HG02798 (cell line): ENCODE data around the gene DIAPH2.
A peak's percentile ranks its signal among the peaks of the same experiment; 100 is the strongest.

ENCODE experiments used
- ATAC-seq: cut with Tn5 transposase; IDR thresholded peaks from one replicate; pipeline ENCODE4 v1.9.1; 2021; ENCODE audit warnings: mild to moderate bottlenecking; ENCODE audit not compliant: unreplicated experiment, poor library complexity

DIAPH2 gene

DNA sequence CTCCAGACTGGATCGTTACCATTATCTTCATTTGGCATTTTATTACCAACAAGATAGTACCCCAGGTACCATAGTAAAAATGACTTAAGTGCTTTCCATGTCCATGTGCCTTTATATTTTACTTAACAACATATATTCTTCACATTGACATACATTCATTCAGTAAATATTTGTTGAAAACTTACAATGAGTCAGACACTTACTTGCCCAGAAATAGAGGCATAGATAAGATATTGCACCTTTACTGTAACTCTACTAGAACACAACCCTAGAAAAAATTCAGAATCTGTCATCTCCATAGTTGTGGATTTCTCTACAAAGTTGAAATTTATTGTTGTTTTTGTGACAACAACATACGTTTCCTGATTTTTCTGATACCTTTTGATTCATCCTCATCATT lies 839.7 kb downstream of the DIAPH2 start:
- no peak for ATAC-seq

DNA sequence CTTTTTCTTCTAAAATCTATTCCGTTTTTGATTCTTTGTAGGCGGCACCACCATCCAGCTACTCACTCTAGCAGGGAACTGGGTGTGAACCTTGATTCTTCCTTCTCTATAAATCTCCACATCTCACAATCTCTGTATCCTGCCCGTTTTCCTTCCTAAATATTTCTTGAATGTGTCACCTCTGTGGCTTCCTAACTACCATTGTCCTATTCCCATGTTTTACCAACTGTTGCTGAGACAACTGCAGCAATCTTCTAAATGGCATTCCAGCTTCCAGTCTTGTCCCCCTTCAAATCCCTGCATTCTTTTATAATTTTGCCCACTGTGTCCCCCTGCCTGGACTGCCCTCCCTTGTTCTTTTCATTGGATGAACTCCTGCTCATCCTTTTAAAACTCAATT lies 840.4 kb downstream of the DIAPH2 start:
- ATAC-seq = no peak

- no peak for ATAC-seq
Measured at GRCh38 chrX:97525981-97526380, 841.3 kb downstream of the DIAPH2 start.

DNA sequence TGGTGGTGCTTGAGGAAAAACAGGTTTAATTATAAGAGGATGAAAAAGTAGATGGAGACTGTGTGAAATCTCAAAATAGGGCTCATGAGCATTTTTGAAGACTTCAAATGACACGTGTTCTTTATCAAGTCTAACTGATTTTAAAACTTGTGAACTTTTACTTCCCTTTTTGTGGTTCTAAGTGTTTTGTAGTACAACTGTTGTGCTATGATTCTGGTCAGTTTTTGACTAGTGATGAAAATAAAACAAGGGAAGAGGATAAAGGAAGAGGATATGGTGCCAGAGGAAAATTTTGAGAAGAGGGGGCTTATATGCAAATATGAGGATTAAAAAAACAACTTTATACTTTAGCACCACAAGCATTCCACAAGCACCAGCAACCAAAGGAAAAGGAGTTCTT lies 843.1 kb downstream of the DIAPH2 start:
- peak; percentile 53 for ATAC-seq

DNA sequence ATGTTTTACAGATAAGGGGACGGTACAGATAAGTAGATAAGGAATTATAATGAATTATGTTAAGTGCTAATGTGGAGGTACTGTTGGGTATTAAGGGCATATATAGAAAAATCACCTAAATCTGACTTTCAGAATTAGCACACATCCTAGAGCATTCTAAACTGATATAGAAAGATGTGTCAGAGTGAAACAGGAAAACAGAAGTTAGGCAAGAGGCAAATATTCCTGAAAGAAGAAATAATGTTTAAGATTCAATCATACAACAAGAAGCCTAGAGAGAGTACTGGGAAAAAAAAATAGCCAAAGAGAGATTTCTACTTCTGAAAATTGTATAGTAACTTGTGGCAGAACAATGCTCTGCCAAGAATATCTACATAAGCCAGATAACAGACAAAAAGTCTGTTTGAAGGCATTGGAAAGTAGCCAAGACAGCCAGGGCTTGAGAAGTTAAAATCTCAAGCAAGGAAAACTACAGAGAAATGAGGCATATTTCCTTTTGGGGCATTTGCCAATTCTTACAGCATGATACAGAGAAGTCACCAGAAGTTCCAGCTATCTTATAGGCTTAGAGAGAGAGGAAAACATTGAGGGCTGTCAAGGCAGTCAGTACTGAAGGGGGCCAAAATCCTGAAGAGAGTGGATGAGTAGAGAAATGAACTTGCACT lies 845.0 kb downstream of the DIAPH2 start:
- no peak for ATAC-seq

GRCh38 chrX:97531825-97532224 lies 847.2 kb downstream of the DIAPH2 start:
- ATAC-seq = no peak

DNA sequence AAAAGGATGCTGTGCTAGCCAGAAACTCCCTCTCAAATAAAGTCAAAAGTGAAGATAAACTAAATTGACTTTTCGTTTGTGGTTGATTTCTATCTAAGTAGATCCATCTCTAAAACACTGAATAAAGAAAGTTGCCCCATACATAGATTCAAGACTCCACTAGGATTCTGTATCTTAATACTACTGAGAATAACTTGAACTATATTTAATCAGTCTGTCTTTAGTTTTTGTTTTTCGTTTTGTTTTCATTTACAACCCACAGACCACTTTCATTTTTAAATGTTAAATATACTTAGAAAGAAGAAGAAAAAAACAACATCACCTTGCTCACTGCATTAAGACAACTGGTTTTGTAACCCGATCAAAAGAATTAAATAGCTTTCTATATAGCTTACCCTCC lies 854.1 kb downstream of the DIAPH2 start:
- no peak for ATAC-seq

DNA sequence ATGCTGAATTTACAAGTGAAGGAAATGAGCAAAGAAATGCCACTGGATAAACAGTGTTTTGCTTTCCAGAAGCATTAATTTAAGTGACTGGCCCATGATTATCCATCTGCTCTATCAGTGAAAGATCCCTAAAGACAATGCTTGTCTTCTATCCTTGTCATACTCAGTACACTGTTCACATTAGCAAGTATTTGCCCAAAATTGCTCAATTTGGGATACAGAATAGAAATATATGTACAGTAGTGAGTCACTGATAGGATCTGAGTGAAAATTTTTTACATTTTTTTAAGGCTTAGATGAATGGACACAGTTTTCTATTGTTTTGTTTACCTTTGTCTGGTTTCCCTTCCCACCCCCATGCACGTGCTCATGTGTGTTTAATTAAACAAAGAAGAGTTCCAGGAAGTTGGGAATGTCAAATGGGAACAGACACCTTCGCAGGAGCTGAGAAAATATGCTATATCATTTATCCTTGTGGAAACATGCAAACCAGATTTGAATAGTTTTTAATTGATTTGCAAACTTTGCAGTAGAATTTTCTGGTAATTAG lies 855.4 kb downstream of the DIAPH2 start:
- no peak for ATAC-seq

GRCh38 chrX:97547877-97548578 lies 863.4 kb downstream of the DIAPH2 start:
- ATAC-seq = no peak

DNA sequence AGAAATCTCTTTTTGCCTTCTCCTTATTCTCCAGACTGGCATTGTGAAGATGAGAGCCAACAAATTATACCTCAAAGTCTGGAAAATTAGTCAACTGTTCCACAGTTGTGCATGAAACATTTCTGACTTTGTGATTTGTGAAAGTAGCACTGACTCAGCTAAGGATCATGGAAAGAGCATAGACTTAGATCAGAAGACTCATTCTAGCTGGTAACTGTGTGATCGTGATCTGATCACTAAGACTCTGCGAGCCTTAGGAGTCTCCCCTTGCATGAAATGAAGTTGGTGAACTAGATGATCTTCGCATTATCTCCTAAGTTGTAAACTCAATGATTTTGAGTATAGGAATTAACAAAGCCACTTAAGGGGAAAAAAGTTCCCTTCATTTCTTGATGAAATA lies 867.2 kb downstream of the DIAPH2 start:
- no peak for ATAC-seq

DNA sequence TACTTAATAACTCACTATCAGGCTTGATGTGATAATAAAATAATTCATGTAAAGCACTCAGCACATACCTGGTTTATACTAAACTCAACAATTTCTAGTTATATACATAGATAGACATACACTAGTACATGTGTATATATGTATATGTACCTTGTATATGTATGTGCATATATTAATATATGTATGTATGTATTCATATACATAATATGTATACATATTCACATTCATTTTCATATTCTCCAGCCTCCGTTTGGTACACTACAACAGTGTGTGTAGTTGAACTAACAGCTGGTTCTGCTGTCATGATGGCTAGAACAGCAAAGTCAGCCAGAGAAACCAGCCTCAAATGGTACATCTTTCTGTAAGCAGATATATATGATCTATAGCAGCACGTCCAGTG lies 869.2 kb downstream of the DIAPH2 start:
- no peak for ATAC-seq

- no peak for ATAC-seq
Measured at GRCh38 chrX:97556359-97556758, 871.7 kb downstream of the DIAPH2 start.

DNA sequence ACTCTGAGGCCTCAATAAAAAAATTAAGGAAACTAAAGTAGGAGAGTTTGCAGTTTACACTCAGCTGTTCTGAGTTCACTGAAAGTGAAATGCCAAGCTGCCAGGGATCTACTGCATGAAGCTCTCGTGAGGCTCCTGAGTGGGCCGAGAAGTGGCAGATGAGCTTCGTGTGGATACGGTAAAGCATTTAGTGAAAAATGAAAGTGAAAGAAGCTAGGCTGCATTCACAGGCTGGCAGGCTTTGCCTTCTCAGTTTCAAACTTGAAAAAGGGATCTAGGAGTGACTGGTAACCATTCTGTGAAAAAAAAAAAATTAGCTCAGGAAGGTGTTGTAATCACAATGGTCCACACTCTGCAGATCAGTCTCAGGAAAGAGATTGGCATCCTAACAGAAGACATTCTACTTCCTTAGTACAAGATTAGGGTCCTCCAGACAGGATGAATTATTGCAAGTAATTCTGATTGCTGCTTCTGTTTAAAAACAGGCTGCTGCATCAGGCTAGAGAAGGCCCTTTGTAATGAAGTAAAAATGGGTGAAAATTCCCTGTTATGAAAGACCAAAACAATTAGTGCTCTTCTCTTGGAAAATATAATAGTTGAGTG lies 879.0 kb downstream of the DIAPH2 start:
- peak; percentile 99 for ATAC-seq

- no peak for ATAC-seq
Measured at GRCh38 chrX:97564496-97564895, 879.9 kb downstream of the DIAPH2 start.

GRCh38 chrX:97587171-97587570 lies 902.5 kb downstream of the DIAPH2 start:
- no peak for ATAC-seq

DNA sequence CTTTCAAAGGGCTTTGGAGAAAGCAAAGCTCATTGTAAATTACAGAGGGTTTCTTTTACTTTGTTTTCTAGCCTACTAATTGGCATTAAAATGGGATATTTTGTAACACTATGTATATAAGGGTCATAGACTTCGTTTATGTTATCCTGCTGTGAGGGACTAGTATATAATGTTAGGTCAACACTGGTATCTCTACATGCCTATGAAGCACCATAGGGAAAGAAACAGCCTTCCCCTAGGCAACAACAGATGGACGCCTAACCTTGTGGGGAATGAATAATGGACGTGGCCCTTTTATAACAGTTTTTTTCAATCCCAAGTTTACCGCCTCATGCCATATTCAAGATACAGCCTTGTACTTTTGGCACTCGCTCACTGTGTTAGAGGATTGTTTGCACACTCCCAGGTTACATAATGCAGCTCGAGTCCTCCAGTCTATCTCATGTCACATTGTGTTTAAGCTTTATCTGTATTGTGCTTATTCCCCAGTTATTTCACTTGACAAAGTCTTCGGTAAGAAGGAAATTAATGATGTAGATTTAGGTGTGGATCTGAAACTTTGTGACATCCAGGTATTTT lies 910.1 kb downstream of the DIAPH2 start:
- ATAC-seq = no peak

- ATAC-seq = no peak
Measured at GRCh38 chrX:97597954-97598353, 913.3 kb downstream of the DIAPH2 start.

GRCh38 chrX:97602465-97603258 lies 918.0 kb downstream of the DIAPH2 start:
- ATAC-seq = no peak

DNA sequence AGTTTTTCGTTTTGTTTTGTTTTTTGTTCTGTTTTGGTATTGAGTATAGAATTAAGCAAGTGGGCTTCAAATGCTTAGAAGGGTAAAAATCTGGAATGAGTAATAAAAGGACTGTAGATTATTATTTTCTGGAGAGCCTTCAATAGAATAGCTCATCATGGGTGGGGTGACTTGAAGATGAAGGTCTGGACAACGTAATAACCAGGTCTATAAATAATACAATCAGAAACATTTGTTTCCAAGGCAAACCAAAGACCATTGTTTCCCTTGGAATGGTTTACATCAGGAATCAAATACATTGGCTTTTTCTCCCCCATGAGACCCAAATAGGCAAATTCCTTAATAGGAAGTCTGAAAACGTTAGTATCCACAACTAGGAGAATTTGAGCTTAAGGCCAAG lies 920.6 kb downstream of the DIAPH2 start:
- ATAC-seq = no peak

- no peak for ATAC-seq
Measured at GRCh38 chrX:97609357-97609756, 924.7 kb downstream of the DIAPH2 start.
